SK-N-MC (cell line): ENCODE measurements around the gene REC8.

Experiments used
- DNase-seq: peaks from one replicate; pipeline ENCODE4 v3.0.0-alpha.2; 2011; ENCODE audit warnings: low read depth, low spot score
- H3K27ac ChIP-seq: fragments of 200-600 bp; sonication (generic); 2 replicates; pipeline ENCODE4 v1.5.1; 2016; ENCODE audit warnings: mixed run types
- H3K36me3 ChIP-seq: fragments of 200-600 bp; sonication (generic); 2 replicates; pipeline ENCODE4 v1.6.1; 2017; ENCODE audit warnings: antibody characterized with exemption, low read length, mixed read lengths; ENCODE audit not compliant: insufficient read depth
- H3K4me3 ChIP-seq: fragments of 200-600 bp; sonication (generic); 2 replicates; pipeline ENCODE4 v1.5.1; 2016
- H3K9ac ChIP-seq: fragments of 200-600 bp; sonication (generic); 2 replicates; pipeline ENCODE4 v1.8.0; 2017; ENCODE audit warnings: mixed run types, mixed read lengths; ENCODE audit not compliant: insufficient read length
- H3K9me3 ChIP-seq: fragments of 200-600 bp; sonication (generic); 2 replicates; pipeline ENCODE4 v1.6.1; 2017; ENCODE audit warnings: low read depth, mild to moderate bottlenecking, antibody characterized with exemption, low read length, moderate library complexity, mixed read lengths
- EZH2 ChIP-seq: fragments of 200-600 bp; sonication (generic); IDR thresholded peaks from one replicate; pipeline ENCODE4 v1.6.1; 2017; ENCODE audit warnings: antibody characterized with exemption
- FOXP2 ChIP-seq: optimal IDR thresholded peaks from 2 replicates; pipeline ENCODE3; 2011; ENCODE audit warnings: mild to moderate bottlenecking, moderate library complexity; ENCODE audit not compliant: insufficient read depth; ENCODE audit errors: extremely low read length, control extremely low read depth
- POLR2AphosphoS5 ChIP-seq: IDR thresholded peaks from 2 replicates; pipeline ENCODE4 v1.6.1; 2012; ENCODE audit warnings: mild to moderate bottlenecking, low read depth, low read length, borderline replicate concordance

The REC8 gene

DNA sequence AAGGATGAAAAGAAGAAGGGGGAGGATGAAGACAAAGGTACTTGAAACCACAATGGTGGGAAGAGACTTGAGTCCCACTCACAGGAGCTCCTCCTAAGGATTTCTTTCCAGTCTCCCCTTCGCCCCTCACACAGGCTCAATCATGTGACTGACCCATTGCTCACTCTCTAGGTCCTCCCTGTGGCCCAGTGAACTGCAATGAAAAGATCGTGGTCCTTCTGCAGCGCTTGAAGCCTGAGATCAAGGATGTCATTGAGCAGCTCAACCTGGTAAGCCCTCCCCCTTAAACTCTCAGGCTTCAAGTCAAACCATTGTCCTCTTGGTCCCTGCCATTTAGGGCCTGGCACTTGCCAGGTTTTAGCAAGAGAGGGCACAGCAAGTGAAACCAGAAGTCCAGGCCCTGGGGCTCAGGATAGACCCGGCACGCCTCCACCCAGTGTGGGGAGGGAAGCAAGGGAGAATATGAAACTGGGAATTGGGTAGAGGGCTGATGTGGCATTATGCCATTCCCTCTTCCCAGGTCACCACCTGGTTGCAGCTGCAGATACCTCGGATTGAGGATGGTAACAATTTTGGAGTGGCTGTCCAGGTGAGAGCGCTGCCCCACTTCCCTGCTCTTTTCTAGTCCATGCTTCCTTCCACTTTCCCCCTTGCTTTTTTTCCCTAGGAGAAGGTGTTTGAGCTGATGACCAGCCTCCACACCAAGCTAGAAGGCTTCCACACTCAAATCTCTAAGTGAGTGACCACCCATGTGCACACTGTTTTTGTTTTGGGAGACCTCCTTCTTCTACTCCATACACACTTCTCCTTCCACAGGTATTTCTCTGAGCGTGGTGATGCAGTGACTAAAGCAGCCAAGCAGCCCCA is 34.1 kb upstream of the REC8 start:
- Histone ChIP-seq H3K9me3 (no peaks in the 10 kb centered on the region), H3K4me3 (no peak overlapping the region), H3K36me3 (peaks cover 19% of the 10 kb centered on the region), H3K27ac (no peak overlapping the region), H3K9ac (no peak overlapping the region)
- TF ChIP-seq POLR2AphosphoS5 (no peak; the same call in 1 of the 2 replicates), EZH2 (no peak), FOXP2 (no peak)
- no peak for DNase-seq

GRCh38 chr14:24138396-24139271 is 33.2 kb upstream of the REC8 start:
- H3K36me3 ChIP-seq: peaks cover 19% of the 10 kb centered on the region
- H3K27ac ChIP-seq: no peak overlapping the region
- H3K9me3 ChIP-seq: no peaks in the 10 kb centered on the region
- no peak overlapping the region for H3K9ac ChIP-seq
- H3K4me3 ChIP-seq: no peak overlapping the region
- DNase-seq: no peak
- 0 out of 2 replicates have a peak, but pooled peaks have one; percentile 6 for TF ChIP-seq POLR2AphosphoS5
- no peak for TF ChIP-seq FOXP2
- no peak for TF ChIP-seq EZH2

GRCh38 chr14:24139272-24139934 is 32.5 kb upstream of the REC8 start:
- peaks cover 19% of the 10 kb centered on the region for H3K36me3 ChIP-seq
- no peak overlapping the region for H3K9ac ChIP-seq
- H3K4me3 ChIP-seq: no peak overlapping the region; the same call in 1 of the 2 replicates
- no peak for TF ChIP-seq EZH2
- no peak for TF ChIP-seq FOXP2
- TF ChIP-seq POLR2AphosphoS5: no peak
- H3K27ac ChIP-seq: no peak overlapping the region
- DNase-seq: no peak
- no peaks in the 10 kb centered on the region for H3K9me3 ChIP-seq

- DNase-seq: peak; percentile 97
- TF ChIP-seq EZH2 (no peak), POLR2AphosphoS5 (peak; percentile 94)
- Histone ChIP-seq H3K9ac (peak within 1 kb of the TSS; percentile 81), H3K36me3 (peaks cover 19% of the 10 kb centered on the region), H3K9me3 (no peaks in the 10 kb centered on the region), H3K4me3 (peak within 1 kb of the TSS; percentile 86), H3K27ac (peak within 1 kb of the TSS; percentile 77)
Observed at GRCh38 chr14:24141097-24141880, 30.6 kb upstream of the REC8 start, which contains the start of gene EMC9. TSS of gene EMC9 (minus strand) at chr14:24141591. CDS start at chr14:24141304, 287 bp downstream.

DNA sequence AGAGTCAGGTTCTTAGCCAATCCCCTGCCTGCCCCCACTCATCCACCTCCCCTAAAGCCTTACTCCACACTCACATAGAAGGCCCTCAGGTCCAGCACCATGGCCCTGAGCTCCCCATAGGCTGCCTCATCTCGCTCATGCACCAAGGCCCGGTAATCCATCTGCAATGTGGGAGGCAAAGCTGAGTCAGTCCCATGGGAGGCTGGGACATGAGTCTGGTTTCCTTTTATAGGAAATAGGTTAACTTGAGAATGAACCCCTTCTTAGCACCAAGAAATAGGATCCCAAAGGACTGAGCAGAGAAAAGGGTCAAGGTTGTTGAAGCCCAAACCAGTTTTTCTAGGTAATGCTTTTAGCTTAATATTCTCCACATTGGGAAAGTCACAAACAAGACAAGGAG is 28.4 kb upstream of the REC8 start:
- no peak for DNase-seq
- Histone ChIP-seq H3K9ac (no peak overlapping the region), H3K27ac (no peak overlapping the region), H3K36me3 (peaks cover 13% of the 10 kb centered on the region), H3K9me3 (no peaks in the 10 kb centered on the region), H3K4me3 (no peak overlapping the region)
- TF ChIP-seq EZH2: no peak
- TF ChIP-seq POLR2AphosphoS5: no peak
- TF ChIP-seq FOXP2: no peak

DNA sequence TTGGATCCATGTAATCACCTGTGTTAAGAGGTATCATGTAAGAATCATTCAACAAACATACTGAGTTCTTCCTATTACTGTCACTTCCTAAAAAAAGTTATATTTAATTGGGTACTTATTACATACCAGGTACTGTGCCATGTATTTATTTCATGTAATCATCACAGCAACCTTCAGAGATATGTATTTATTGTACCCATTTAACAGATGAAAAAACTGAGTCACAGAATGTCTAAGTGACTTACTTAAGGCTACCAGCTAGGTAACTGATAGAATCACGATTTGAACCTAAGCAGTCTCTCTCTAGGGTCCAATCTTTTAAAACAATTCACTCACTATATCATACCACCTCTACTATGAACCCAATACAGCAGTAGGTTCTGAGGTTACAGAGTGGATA is 27.4 kb upstream of the REC8 start:
- TF ChIP-seq POLR2AphosphoS5: no peak
- no peak for TF ChIP-seq EZH2
- no peak for TF ChIP-seq FOXP2
- no peaks in the 10 kb centered on the region for H3K9me3 ChIP-seq
- peaks cover 8% of the 10 kb centered on the region; the same call in 1 of the 2 replicates for H3K36me3 ChIP-seq
- DNase-seq: no peak
- no peak overlapping the region for H3K9ac ChIP-seq
- no peak overlapping the region for H3K4me3 ChIP-seq
- H3K27ac ChIP-seq: no peak overlapping the region

DNA sequence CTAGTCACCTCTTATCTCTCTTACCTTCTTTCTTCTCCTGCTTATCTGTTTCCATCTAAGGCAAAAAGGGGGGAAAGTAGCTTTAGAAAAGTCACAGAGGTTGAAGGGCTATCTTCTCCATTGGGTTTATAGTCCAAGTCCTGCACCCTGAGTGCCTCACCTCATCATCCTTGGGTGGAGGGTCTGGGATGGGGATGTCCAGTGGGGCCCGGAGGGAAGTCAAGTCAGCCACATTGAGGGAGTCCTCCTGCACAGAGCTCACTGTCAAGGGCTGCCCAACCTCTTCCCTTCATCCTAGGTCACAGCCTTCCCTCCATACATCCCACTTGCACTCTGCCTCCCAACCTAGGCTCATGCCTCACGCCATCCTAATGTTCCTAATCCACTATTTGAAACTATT is 26.7 kb upstream of the REC8 start:
- no peak overlapping the region for H3K4me3 ChIP-seq
- no peak overlapping the region for H3K9ac ChIP-seq
- TF ChIP-seq FOXP2 (no peak), EZH2 (no peak), POLR2AphosphoS5 (no peak)
- peaks cover 9% of the 10 kb centered on the region; the same call in 1 of the 2 replicates for H3K36me3 ChIP-seq
- DNase-seq: no peak
- H3K27ac ChIP-seq: no peak overlapping the region
- no peaks in the 10 kb centered on the region for H3K9me3 ChIP-seq
